ENCODE results near the gene GLYR1.

The GLYR1 gene

DNA sequence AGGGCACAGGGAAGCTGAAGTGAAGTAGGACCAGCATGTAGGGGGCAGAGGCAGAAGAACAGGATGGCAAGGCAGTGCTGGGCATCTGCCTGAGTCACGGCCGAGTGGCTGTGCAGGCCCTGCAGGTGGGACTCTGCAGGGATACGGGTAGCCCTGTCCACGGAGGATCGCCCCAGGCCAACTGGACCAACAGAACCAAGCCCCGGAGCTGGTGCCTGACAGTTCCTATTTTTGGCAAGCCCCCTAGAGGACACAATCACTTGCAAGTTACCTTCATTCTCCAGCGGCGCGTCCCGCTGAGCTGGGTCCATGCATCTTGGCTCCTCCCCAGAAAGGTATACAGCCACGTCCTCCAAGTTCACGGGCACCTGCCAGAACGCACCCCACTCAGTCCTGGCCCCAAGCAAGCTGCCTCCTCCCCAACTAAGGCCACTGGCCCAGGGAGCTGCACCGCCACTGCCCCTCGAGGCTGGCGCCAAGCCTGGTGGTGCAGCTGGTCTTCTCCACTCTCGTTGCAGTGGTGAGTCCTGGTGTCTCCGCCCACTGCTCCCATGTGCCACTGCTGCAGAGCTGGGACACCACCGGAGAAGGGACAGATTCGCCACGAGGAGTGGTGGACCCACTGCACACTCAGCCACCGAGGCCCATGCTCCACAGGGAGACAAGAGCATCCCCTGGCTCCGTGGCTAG is 86.7 kb downstream of the GLYR1 start:
- TF ChIP-seq, protein P1, sequence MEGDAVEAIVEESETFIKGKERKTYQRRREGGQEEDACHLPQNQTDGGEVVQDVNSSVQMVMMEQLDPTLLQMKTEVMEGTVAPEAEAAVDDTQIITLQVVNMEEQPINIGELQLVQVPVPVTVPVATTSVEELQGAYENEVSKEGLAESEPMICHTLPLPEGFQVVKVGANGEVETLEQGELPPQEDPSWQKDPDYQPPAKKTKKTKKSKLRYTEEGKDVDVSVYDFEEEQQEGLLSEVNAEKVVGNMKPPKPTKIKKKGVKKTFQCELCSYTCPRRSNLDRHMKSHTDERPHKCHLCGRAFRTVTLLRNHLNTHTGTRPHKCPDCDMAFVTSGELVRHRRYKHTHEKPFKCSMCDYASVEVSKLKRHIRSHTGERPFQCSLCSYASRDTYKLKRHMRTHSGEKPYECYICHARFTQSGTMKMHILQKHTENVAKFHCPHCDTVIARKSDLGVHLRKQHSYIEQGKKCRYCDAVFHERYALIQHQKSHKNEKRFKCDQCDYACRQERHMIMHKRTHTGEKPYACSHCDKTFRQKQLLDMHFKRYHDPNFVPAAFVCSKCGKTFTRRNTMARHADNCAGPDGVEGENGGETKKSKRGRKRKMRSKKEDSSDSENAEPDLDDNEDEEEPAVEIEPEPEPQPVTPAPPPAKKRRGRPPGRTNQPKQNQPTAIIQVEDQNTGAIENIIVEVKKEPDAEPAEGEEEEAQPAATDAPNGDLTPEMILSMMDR (IDR thresholded peaks at IDR 0.05; ENCODE audit: insufficient read depth, missing control alignments): no peak
- DNase-seq (ENCODE audit: insufficient read length, low spot score) (no peak), FAIRE-seq (no peak)

GRCh38 chr16:4755687-4756086 is 91.4 kb downstream of the GLYR1 start:
- FAIRE-seq: no peak
- TF ChIP-seq, protein P1 (IDR thresholded peaks at IDR 0.05; ENCODE audit: insufficient read depth, missing control alignments): no peak
- no peak for DNase-seq (ENCODE audit: insufficient read length, low spot score)

- DNase-seq (ENCODE audit: insufficient read length, low spot score) (no peak), FAIRE-seq (no peak)
- TF ChIP-seq, protein P1 (IDR thresholded peaks at IDR 0.05; ENCODE audit: insufficient read depth, missing control alignments): no peak
Measured at GRCh38 chr16:4754865-4755264, 92.2 kb downstream of the GLYR1 start.

GRCh38 chr16:4753227-4753626 is 93.9 kb downstream of the GLYR1 start:
- DNase-seq (ENCODE audit: insufficient read length, low spot score) (no peak), FAIRE-seq (no peak)
- TF ChIP-seq, protein P1 (IDR thresholded peaks at IDR 0.05; ENCODE audit: insufficient read depth, missing control alignments): no peak
